SK-N-MC (cell line): Measurements from ENCODE around the gene THRA.

Source experiments
- DNase-seq: peaks from one replicate; pipeline ENCODE4 v3.0.0-alpha.2; 2011; ENCODE audit warnings: low read depth, low spot score
- H3K27ac ChIP-seq: fragments of 200-600 bp; sonication (generic); 2 replicates; pipeline ENCODE4 v1.5.1; 2016; ENCODE audit warnings: mixed run types
- H3K36me3 ChIP-seq: fragments of 200-600 bp; sonication (generic); 2 replicates; pipeline ENCODE4 v1.6.1; 2017; ENCODE audit warnings: antibody characterized with exemption, low read length, mixed read lengths; ENCODE audit not compliant: insufficient read depth
- H3K4me3 ChIP-seq: fragments of 200-600 bp; sonication (generic); 2 replicates; pipeline ENCODE4 v1.5.1; 2016
- H3K9ac ChIP-seq: fragments of 200-600 bp; sonication (generic); 2 replicates; pipeline ENCODE4 v1.8.0; 2017; ENCODE audit warnings: mixed run types, mixed read lengths; ENCODE audit not compliant: insufficient read length
- H3K9me3 ChIP-seq: fragments of 200-600 bp; sonication (generic); 2 replicates; pipeline ENCODE4 v1.6.1; 2017; ENCODE audit warnings: low read depth, mild to moderate bottlenecking, antibody characterized with exemption, low read length, moderate library complexity, mixed read lengths
- EZH2 ChIP-seq: fragments of 200-600 bp; sonication (generic); IDR thresholded peaks from one replicate; pipeline ENCODE4 v1.6.1; 2017; ENCODE audit warnings: antibody characterized with exemption
- FOXP2 ChIP-seq: optimal IDR thresholded peaks from 2 replicates; pipeline ENCODE3; 2011; ENCODE audit warnings: mild to moderate bottlenecking, moderate library complexity; ENCODE audit not compliant: insufficient read depth; ENCODE audit errors: extremely low read length, control extremely low read depth
- POLR2AphosphoS5 ChIP-seq: IDR thresholded peaks from 2 replicates; pipeline ENCODE4 v1.6.1; 2012; ENCODE audit warnings: mild to moderate bottlenecking, low read depth, low read length, borderline replicate concordance

Gene THRA

GRCh38 chr17:40035162-40035559 lies 27.6 kb upstream of the THRA start:
- Histone ChIP-seq H3K9me3 (no peaks in the 10 kb centered on the region), H3K27ac (no peak overlapping the region), H3K36me3 (peaks cover 45% of the 10 kb centered on the region), H3K4me3 (no peak overlapping the region), H3K9ac (no peak overlapping the region)
- DNase-seq = no peak
- no peak for TF ChIP-seq FOXP2
- no peak for TF ChIP-seq EZH2
- TF ChIP-seq POLR2AphosphoS5 = no peak

GRCh38 chr17:40038882-40039513 lies 23.8 kb upstream of the THRA start:
- H3K27ac ChIP-seq = no peak overlapping the region
- TF ChIP-seq EZH2 = no peak
- no peak for TF ChIP-seq POLR2AphosphoS5
- H3K4me3 ChIP-seq = no peak overlapping the region
- no peak overlapping the region for H3K9ac ChIP-seq
- DNase-seq = no peak
- H3K36me3 ChIP-seq = peaks cover 14% of the 10 kb centered on the region
- H3K9me3 ChIP-seq = no peaks in the 10 kb centered on the region

DNA sequence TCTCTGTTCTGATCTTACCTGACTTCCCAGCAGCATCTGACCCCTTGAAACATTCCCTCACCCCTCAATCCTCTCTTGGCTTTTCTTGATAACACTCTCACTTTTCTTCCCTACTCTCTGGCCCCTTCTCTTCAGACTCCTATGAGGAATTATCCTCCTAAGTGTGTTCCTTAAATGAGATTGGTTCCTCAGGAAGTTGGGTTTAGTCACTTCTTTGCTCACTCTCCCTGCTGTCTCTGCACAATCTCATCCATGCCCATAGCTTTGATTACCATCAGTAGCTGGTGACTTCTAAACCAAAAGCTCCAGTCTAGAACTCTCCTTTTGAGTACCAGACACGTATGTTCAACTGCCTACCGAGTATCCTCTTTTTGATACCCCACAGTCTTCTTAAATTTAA lies 21.6 kb upstream of the THRA start:
- TF ChIP-seq EZH2 = no peak
- no peak for DNase-seq
- H3K9ac ChIP-seq = no peak overlapping the region

DNA sequence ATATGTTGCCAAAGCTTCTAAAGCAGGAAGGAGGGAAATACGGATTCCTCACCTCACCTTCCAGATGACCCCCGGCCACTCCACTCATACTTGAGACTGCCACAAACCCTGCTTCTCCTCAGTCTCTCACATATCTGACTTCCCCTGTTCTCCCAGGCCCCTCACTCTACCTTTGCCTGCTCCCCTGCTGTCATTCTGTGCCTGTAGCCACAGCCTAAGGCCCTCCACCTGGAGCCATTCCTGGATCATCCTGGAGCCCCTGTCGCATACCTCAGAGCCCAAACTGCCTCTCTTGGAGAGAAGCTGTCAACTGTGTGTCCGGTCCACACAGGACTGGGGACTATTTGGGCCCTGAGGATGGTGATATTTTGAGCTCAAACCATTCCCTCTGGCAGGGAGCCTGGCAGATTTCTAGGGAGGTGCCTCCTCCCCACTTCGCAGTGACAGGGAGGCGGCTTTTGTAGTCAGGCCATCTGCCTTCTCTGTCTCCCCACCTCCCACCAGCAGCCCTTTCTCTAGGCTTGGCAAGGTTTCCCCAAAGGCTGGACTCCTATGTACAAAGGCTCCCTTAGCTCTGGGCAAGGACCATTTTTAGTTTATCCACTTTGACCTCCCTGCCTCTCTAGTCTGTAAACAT lies 6.3 kb upstream of the THRA start:
- Histone ChIP-seq H3K36me3 (peaks cover 12% of the 10 kb centered on the region), H3K9ac (no peak overlapping the region), H3K4me3 (no peak overlapping the region), H3K9me3 (no peaks in the 10 kb centered on the region), H3K27ac (no peak overlapping the region)
- TF ChIP-seq POLR2AphosphoS5 (no peak), EZH2 (no peak), FOXP2 (no peak)
- no peak for DNase-seq

More for the DNA sequence above, 21.6 kb upstream of the THRA start:
- H3K27ac ChIP-seq = no peak overlapping the region
- peaks cover 3% of the 10 kb centered on the region; the same call in 1 of the 2 replicates for H3K36me3 ChIP-seq
- H3K9me3 ChIP-seq = no peaks in the 10 kb centered on the region
- H3K4me3 ChIP-seq = no peak overlapping the region

DNA sequence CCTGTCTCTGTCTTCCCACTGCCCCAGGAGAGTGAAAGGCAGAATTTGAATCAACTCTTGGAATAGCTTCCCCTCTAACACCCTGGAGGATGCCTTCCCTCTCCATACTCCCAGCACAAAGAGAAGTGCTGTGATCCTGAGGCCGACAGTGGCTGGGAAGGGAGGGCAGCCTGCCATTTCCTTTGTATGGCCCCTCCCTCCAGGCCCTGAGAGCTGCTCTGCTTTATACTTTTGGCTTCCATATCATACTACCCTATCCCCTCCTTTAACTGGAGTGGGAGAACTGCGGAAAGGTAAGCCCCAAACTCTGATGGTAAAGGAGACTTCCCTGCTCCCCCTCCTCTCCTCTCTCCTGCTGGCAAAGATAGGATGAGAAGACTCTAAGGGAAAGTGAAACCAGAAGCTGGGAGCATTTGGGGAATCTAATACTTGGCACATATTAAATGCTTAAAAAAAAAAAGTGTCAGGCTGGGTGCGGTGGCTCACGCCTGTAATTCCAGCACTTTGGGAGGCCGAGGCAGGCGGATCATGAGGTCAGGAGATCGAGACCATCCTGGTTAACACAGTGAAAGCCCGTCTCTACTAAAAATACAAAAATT lies 4.5 kb upstream of the THRA start:
- H3K9ac ChIP-seq = no peak overlapping the region
- H3K27ac ChIP-seq = no peak overlapping the region
- no peak for DNase-seq
- H3K36me3 ChIP-seq = no peaks in the 10 kb centered on the region
- no peak overlapping the region for H3K4me3 ChIP-seq
- H3K9me3 ChIP-seq = no peaks in the 10 kb centered on the region
- TF ChIP-seq FOXP2 (no peak), EZH2 (no peak), POLR2AphosphoS5 (no peak)

DNA sequence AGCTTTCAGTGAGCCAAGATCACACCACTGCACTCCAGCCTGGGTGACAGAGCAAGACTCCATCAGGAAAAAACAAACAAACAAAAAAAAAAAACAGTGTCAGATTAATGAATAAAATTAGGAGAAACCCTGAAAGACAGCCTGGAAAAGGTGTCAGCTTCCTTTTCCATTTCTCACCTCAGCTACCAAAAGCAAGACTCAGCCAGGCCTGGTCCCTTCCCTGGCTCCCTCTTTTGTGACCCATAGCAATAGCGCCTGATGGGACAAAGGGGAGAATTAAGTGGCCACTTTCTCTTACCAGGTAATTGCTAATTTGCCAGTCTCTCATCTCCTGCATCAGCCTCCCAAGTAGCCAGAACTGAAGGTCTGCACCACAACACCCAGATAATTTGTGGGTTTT lies 3.9 kb upstream of the THRA start:
- no peak overlapping the region for H3K4me3 ChIP-seq

DNA sequence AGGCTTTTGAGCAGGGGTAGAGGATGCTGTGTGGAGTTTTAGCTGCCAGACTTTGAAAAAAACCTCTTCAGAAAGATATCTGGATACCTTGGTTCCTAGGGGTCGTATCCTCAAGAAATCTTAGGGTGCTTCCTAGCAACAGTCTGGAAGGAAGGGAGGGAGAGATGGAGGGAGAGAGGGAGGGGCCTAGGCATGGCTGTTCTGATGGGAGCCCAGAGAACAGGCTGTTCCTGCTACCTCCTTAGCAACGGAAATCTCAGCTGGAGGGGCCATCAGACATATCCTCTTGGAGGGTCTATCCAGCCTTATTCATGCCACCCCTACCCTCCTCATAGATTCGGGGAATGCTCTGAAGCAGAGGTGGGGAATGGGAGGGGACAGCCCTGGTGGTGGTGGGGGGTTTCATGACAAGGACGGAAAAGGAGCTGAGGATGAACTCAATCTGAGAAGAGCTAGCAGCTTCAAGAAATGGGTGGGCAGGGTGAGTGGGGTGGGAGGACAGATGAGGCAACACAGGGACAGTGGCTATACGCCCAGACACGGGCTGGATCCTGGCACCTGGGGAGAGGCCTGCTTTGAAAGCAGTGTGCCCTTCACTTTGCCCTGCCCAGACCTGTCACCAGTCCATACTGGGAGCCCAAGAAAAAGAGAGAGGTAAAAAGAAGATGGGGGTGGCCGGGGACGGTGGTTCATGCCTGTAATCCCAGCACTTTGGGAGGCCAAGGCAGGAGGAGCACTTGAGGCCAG lies 2.9 kb upstream of the THRA start:
- Histone ChIP-seq H3K9me3 (no peaks in the 10 kb centered on the region), H3K4me3 (no peak overlapping the region), H3K9ac (no peak overlapping the region), H3K27ac (no peak overlapping the region), H3K36me3 (no peaks in the 10 kb centered on the region)
- TF ChIP-seq EZH2 = no peak
- TF ChIP-seq POLR2AphosphoS5 = no peak
- no peak for TF ChIP-seq FOXP2
- no peak for DNase-seq

More for the DNA sequence above, 3.9 kb upstream of the THRA start:
- TF ChIP-seq EZH2 (no peak), FOXP2 (no peak), POLR2AphosphoS5 (no peak)
- H3K36me3 ChIP-seq = no peaks in the 10 kb centered on the region
- H3K9ac ChIP-seq = no peak overlapping the region
- no peak for DNase-seq
- H3K27ac ChIP-seq = no peak overlapping the region
- H3K9me3 ChIP-seq = no peaks in the 10 kb centered on the region

GRCh38 chr17:40060887-40061608 lies 1.7 kb upstream of the THRA start:
- Histone ChIP-seq H3K9me3 (no peaks in the 10 kb centered on the region), H3K36me3 (no peaks in the 10 kb centered on the region), H3K4me3 (no peak overlapping the region), H3K9ac (no peak overlapping the region), H3K27ac (no peak overlapping the region)
- DNase-seq = no peak
- no peak for TF ChIP-seq EZH2
- TF ChIP-seq FOXP2 = no peak
- TF ChIP-seq POLR2AphosphoS5 = no peak
